Astrocyte (in vitro differentiated cells and primary cell): ENCODE measurements around the gene GREB1. TPM values are rescaled to one million over a fixed set of nuclear protein-coding genes. Genes with fewer than 3 reads are reported as not detected.
A peak's percentile ranks its signal among the peaks of the same experiment; 100 is the strongest.

Source experiments
- DNase-seq: peaks from one replicate; pipeline ENCODE4 v3.0.0-alpha.2; 2010; ENCODE audit warnings: low read depth
- FAIRE-seq: peaks from 2 replicates; lab custom pipeline; 2011; peaks lifted over from hg19 to GRCh38; lab: Jason Lieb, UNC
- H2AFZ ChIP-seq: 2 replicates; pipeline ENCODE4 v1.6.0; 2012; ENCODE audit warnings: low read depth, low read length, inconsistent platforms
- H3K27ac ChIP-seq: 2 replicates; pipeline ENCODE4 v1.5.1; 2011; ENCODE audit warnings: low read depth, low read length, inconsistent platforms
- H3K27me3 ChIP-seq: 2 replicates; pipeline ENCODE4 v1.6.0; 2011; ENCODE audit warnings: low read length, inconsistent platforms; ENCODE audit not compliant: insufficient read depth
- H3K36me3 ChIP-seq: 2 replicates; pipeline ENCODE4 v1.5.1; 2011; ENCODE audit warnings: low read length, inconsistent platforms; ENCODE audit not compliant: insufficient read depth
- H3K4me1 ChIP-seq: 2 replicates; pipeline ENCODE4 v1.5.1; 2011; ENCODE audit warnings: low read length, inconsistent platforms; ENCODE audit not compliant: insufficient read depth
- H3K4me2 ChIP-seq: 2 replicates; pipeline ENCODE4 v1.6.0; 2012; ENCODE audit warnings: low read length, inconsistent platforms
- H3K4me3 ChIP-seq: 2 replicates; pipeline ENCODE4 v1.5.1; 2011; ENCODE audit warnings: low read depth, mild to moderate bottlenecking, low read length, inconsistent platforms; ENCODE audit not compliant: insufficient read depth
- H3K79me2 ChIP-seq: 2 replicates; pipeline ENCODE4 v1.6.0; 2012; ENCODE audit warnings: mild to moderate bottlenecking, low read length, inconsistent platforms; ENCODE audit not compliant: insufficient read depth
- H3K9ac ChIP-seq: 2 replicates; pipeline ENCODE4 v1.6.0; 2012; ENCODE audit warnings: mild to moderate bottlenecking, low read length, inconsistent platforms
- H3K9me3 ChIP-seq: 2 replicates; pipeline ENCODE4 v1.5.1; 2012; ENCODE audit warnings: low read depth, mild to moderate bottlenecking, low read length, inconsistent platforms; ENCODE audit not compliant: insufficient read depth
- H4K20me1 ChIP-seq: 2 replicates; pipeline ENCODE4 v1.6.0; 2012; ENCODE audit warnings: low read length, inconsistent platforms; ENCODE audit not compliant: insufficient read depth
- H3K27ac Mint-ChIP-seq: one replicate; pipeline ENCODE4 v1.8.0; 2021; ENCODE audit warnings: mild to moderate bottlenecking, mixed read lengths; ENCODE audit not compliant: unreplicated experiment
- H3K27me3 Mint-ChIP-seq: one replicate; pipeline ENCODE4 v1.8.0; 2021; ENCODE audit warnings: low read depth, mixed read lengths; ENCODE audit not compliant: unreplicated experiment
- H3K36me3 Mint-ChIP-seq: one replicate; pipeline ENCODE4 v1.8.0; 2021; ENCODE audit warnings: low read depth, mixed read lengths; ENCODE audit not compliant: unreplicated experiment
- H3K4me1 Mint-ChIP-seq: one replicate; pipeline ENCODE4 v1.8.0; 2021; ENCODE audit warnings: low read depth, mixed read lengths; ENCODE audit not compliant: unreplicated experiment
- H3K4me3 Mint-ChIP-seq: one replicate; pipeline ENCODE4 v1.8.0; 2021; ENCODE audit warnings: mild to moderate bottlenecking, moderate library complexity, mixed read lengths; ENCODE audit not compliant: unreplicated experiment
- H3K9me3 Mint-ChIP-seq: one replicate; pipeline ENCODE4 v1.8.0; 2021; ENCODE audit warnings: mild to moderate bottlenecking, mixed read lengths; ENCODE audit not compliant: unreplicated experiment
- CTCF ChIP-seq: IDR thresholded peaks from 2 replicates; pipeline ENCODE4 v1.5.1; 2011; ENCODE audit warnings: low read depth, mild to moderate bottlenecking, inconsistent platforms, low read length, moderate library complexity; ENCODE audit not compliant: insufficient read depth
- EZH2 ChIP-seq: IDR thresholded peaks from 2 replicates; pipeline ENCODE4 v1.6.1; 2012; ENCODE audit warnings: mild to moderate bottlenecking, low read length, inconsistent platforms; ENCODE audit not compliant: insufficient read depth
- total RNA-seq: library from RNA; stranded (reverse); gene quantifications from 2 replicates; pipeline ENCODE4 v1.2.1, GENCODE V29; 2021

The GREB1 gene
- total RNA-seq, 1 donor from 2014 or later, result 14.5 TPM

GRCh38 chr2:11651856-11652548 lies 118.2 kb downstream of the GREB1 start:
- H3K4me3 ChIP-seq, result no peak overlapping the region
- H3K27me3 ChIP-seq, result peaks cover 6% of the 10 kb centered on the region
- no peak for FAIRE-seq
- no peaks in the 10 kb centered on the region for H3K36me3 Mint-ChIP-seq
- H3K4me3 Mint-ChIP-seq, result no peak overlapping the region
- TF ChIP-seq EZH2, result no peak
- no peak for TF ChIP-seq CTCF
- no peak overlapping the region for H2AFZ ChIP-seq
- no peaks in the 10 kb centered on the region for H3K9me3 Mint-ChIP-seq
- no peaks in the 10 kb centered on the region for H3K4me1 ChIP-seq
- peaks cover under 1% of the 10 kb centered on the region for H3K27me3 Mint-ChIP-seq
- no peaks in the 10 kb centered on the region for H4K20me1 ChIP-seq
- H3K79me2 ChIP-seq, result no peaks in the 10 kb centered on the region
- H3K9me3 ChIP-seq, result no peaks in the 10 kb centered on the region
- no peak overlapping the region for H3K27ac ChIP-seq
- no peak overlapping the region for H3K9ac ChIP-seq
- no peak overlapping the region for H3K4me2 ChIP-seq
- H3K36me3 ChIP-seq, result no peaks in the 10 kb centered on the region
- H3K27ac Mint-ChIP-seq, result no peak overlapping the region
- DNase-seq, result no peak
- H3K4me1 Mint-ChIP-seq, result peaks cover 33% of the 10 kb centered on the region

- H3K4me3 ChIP-seq, result no peak overlapping the region
- no peaks in the 10 kb centered on the region for H3K9me3 Mint-ChIP-seq
- TF ChIP-seq EZH2, result no peak
- no peak for TF ChIP-seq CTCF
- H4K20me1 ChIP-seq, result no peaks in the 10 kb centered on the region
- H3K27me3 Mint-ChIP-seq, result peaks cover 4% of the 10 kb centered on the region
- no peaks in the 10 kb centered on the region for H3K36me3 Mint-ChIP-seq
- no peaks in the 10 kb centered on the region for H3K79me2 ChIP-seq
- H3K9ac ChIP-seq, result no peak overlapping the region
- no peak overlapping the region for H3K27ac Mint-ChIP-seq
- FAIRE-seq (no peak), DNase-seq (peak; percentile 10)
- H3K4me2 ChIP-seq, result no peak overlapping the region
- H2AFZ ChIP-seq, result no peak overlapping the region
- H3K4me1 Mint-ChIP-seq, result peaks cover 30% of the 10 kb centered on the region
- no peaks in the 10 kb centered on the region for H3K36me3 ChIP-seq
- no peaks in the 10 kb centered on the region for H3K9me3 ChIP-seq
- H3K4me1 ChIP-seq, result no peaks in the 10 kb centered on the region
- H3K27me3 ChIP-seq, result peaks cover 6% of the 10 kb centered on the region
- no peak overlapping the region for H3K4me3 Mint-ChIP-seq
- no peak overlapping the region for H3K27ac ChIP-seq
Observed at GRCh38 chr2:11652553-11652952, 118.7 kb downstream of the GREB1 start.

GRCh38 chr2:11655495-11655894 lies 121.7 kb downstream of the GREB1 start:
- Mint-ChIP-seq H3K36me3 (no peaks in the 10 kb centered on the region), H3K9me3 (no peaks in the 10 kb centered on the region), H3K4me1 (peaks cover 5% of the 10 kb centered on the region), H3K4me3 (no peak overlapping the region), H3K27me3 (peaks cover 24% of the 10 kb centered on the region), H3K27ac (no peak overlapping the region)
- Histone ChIP-seq H3K4me1 (no peaks in the 10 kb centered on the region), H3K9ac (no peak overlapping the region), H2AFZ (no peak overlapping the region), H3K27me3 (peaks cover 22% of the 10 kb centered on the region), H3K36me3 (no peaks in the 10 kb centered on the region), H3K9me3 (no peaks in the 10 kb centered on the region), H3K4me3 (no peak overlapping the region), H4K20me1 (no peaks in the 10 kb centered on the region), H3K79me2 (no peaks in the 10 kb centered on the region), H3K4me2 (no peak overlapping the region), H3K27ac (no peak overlapping the region)
- no peak for FAIRE-seq
- DNase-seq, result no peak
- no peak for TF ChIP-seq EZH2
- TF ChIP-seq CTCF, result no peak
